AG09309 (cell line): Measurements from ENCODE around the gene YPEL1.

Experiments
- DNase-seq: peaks from one replicate; pipeline ENCODE4 v3.0.0-alpha.2; 2010; ENCODE audit warnings: low read depth
- H3K4me3 ChIP-seq: 2 replicates; pipeline ENCODE4 v1.5.1; 2011; ENCODE audit warnings: mild to moderate bottlenecking, low read depth, low read length, moderate library complexity; ENCODE audit not compliant: control insufficient read depth
- CTCF ChIP-seq: IDR thresholded peaks from 2 replicates; pipeline ENCODE4 v1.5.1; 2011; ENCODE audit warnings: mild to moderate bottlenecking, low read depth, low read length, inconsistent platforms; ENCODE audit not compliant: insufficient read depth, control insufficient read depth; ENCODE audit errors: missing control alignments

Gene YPEL1

GRCh38 chr22:21708960-21709359 lies 26.6 kb downstream of the YPEL1 start:
- no peak for DNase-seq
- TF ChIP-seq CTCF = no peak

GRCh38 chr22:21707677-21708076 lies 27.9 kb downstream of the YPEL1 start:
- no peak overlapping the region for H3K4me3 ChIP-seq
- DNase-seq = no peak
- TF ChIP-seq CTCF = no peak

More at GRCh38 chr22:21708960-21709359, 26.6 kb downstream of the YPEL1 start:
- no peak overlapping the region for H3K4me3 ChIP-seq

GRCh38 chr22:21703684-21704316 lies 31.8 kb downstream of the YPEL1 start:
- TF ChIP-seq CTCF = no peak
- no peak overlapping the region for H3K4me3 ChIP-seq
- no peak for DNase-seq

GRCh38 chr22:21702700-21703683 lies 32.6 kb downstream of the YPEL1 start:
- H3K4me3 ChIP-seq = no peak overlapping the region
- no peak for TF ChIP-seq CTCF
- no peak for DNase-seq

- H3K4me3 ChIP-seq = no peak overlapping the region
- TF ChIP-seq CTCF = no peak
- DNase-seq = no peak
Observed at GRCh38 chr22:21702094-21702493, 33.5 kb downstream of the YPEL1 start.

GRCh38 chr22:21701384-21701971 lies 34.1 kb downstream of the YPEL1 start:
- DNase-seq = no peak
- H3K4me3 ChIP-seq = no peak overlapping the region
- no peak for TF ChIP-seq CTCF
